Stimulated activated CD4-positive, alpha-beta T cell treated with anti-CD3 and anti-CD28 coated beads, Interleukin-15, amount 100 ng/mL, for 1 hour (primary cell): ENCODE results near the gene COQ2.
"Not testable (repeated sequence)": the region's sequence is repeated elsewhere in the genome, so short reads cannot be mapped to it uniquely, and the experiment has no call there.

Experiments
- DNase-seq, 2 donors: peaks; one replicate each; pipeline ENCODE4 v3.0.0-alpha.2; 2020; ENCODE audit warnings: low read depth in 1 of 2, low spot score in 1 of 2

COQ2 gene

DNA sequence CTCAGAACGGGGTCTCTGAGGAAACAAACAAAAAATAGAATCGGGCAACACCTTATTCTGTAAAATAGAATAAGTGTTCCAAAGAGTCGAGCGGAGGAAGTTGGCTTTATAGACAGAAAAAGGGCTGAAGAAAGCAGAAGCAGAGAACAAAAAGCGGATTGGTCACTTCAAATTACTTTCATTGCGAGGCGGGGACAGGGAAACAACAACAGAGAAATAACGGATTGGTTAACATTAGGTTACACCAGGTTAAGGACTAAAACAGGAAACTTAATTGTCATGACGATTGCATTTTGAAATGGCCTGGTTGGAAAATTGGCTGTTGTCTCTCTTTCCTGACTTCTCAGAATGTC lies 433 bp upstream of the COQ2 start:
- DNase-seq, result no peak

DNA sequence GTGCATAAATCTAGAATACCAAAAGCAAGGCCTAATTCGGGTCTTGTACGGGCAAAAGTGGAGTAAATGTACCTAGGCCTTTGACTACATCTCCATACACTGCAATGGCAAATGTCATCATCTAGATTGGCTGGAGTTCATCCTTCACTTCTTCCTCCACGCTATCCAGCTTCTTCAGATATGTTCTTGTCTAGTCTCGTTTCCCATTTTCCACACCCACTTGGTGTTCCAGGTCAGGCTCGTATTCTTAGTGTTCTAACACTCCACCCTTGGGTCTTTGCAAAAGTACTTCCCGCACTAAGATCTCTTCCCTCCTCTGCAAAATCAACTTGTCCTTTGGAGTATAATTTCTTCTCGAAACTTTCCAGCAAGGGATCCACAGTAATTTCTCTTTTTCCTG lies 1.4 kb downstream of the COQ2 start:
- DNase-seq, result no peak

DNA sequence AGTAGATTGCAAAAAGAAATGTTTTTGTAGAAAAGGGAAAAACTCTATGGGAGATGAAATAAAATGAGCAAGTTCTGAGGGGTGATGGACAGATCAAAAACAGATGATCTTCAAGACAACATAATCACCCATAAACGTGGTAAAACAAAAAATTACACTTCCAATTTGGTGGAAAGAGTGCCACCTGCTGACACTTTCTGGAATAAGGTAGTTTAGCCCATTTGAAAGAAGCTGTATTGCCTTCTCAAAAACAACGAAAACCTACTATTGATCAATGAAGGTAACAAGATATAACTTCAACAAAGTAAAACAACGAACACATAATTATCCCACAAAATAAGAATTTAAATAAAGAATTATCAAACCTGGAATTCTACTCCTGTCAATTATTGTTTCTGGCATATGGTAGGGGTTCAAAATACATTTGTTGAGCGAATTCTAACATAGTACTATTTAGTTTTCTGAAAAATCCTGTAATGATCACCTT lies 2.5 kb downstream of the COQ2 start:
- no peak for DNase-seq

DNA sequence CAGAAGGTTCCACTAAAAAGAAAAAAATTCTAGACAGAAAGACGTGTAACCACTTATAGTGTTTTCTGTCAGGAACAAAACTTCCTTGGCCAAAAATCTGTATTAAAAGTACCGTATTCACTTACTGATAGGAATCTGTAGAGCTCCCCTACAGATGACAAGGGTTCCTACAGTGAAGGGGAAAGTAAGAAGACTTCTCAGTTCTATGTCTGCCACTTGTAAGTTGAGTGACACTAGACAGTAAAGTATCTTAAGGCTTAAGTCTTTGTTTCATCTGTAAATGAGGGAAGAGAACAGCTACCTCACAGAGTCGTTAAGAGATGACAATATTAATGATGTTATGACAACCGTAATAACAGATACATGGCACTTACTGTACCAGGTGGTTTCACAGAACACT lies 3.3 kb downstream of the COQ2 start:
- no peak for DNase-seq

DNA sequence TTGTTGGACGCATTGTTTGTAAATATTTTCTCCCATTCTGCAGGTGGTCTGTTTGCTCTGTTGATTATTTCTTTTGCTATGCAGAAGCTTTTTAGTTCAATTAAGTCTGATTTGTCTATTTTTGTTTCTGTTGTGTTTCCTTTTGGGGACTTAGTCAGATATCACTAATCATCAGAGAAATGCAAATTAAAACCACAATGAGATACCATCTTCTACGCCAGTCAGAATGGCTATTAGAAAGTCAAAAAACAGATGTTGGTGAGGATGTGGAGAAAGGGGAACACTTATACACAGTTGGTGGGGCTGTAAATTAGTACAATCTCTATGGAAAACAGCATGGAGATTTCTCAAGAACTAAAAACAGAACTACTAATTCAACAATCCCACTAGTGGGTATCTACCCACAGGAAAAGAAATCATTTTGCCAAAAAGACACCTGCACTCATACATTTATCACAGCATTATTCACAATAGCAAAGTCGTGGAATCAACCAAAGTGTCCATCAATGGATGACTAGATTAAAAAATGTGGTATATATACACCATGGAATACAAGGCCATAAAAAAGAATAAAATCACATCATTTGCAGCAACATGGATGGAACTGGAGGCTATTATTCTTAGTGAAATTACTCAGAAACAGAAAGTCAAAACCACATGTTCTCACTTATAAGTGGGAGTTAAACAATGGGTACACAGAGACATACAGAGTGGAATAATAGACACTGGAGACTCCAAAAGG lies 8.1 kb downstream of the COQ2 start:
- DNase-seq, result no peak

DNA sequence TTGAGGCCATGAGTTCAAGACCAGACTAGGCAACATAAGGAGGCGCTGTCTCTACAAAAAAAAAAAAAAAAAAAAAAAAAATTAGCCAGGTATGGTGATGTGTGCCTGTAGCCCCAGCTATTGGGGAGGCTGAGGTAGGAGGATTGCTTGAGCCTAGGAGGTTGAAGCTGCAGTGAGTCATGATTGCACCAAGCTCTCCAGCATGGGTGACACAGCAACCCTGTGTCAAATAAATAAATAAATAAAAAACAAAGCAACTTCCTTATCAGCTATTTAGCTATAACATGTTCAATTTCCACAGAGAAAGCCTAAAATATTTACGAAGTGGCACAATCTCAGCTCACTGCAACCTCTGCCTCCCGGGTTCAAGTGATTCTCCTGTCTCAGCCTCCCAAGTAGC lies 10.7 kb downstream of the COQ2 start:
- DNase-seq, result not testable (repeated sequence)

DNA sequence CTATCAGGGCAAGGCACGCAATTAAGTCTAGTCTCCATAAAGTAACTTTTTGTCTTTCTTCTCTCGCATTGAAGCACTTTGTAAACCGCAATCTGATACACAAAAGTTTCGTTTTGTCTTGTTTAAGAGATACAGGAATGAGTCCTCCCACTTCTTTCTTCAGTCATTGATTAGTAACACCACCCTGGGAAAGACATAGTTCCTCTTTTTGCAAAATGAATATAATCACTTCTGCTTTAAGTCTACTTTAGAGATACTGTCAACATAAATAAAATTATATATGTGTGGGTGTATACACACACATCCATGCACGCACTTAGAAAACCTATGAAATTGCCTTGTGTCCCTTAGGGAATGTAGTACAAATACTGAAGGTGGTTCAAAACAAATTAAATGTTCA lies 11.7 kb downstream of the COQ2 start:
- no peak for DNase-seq

DNA sequence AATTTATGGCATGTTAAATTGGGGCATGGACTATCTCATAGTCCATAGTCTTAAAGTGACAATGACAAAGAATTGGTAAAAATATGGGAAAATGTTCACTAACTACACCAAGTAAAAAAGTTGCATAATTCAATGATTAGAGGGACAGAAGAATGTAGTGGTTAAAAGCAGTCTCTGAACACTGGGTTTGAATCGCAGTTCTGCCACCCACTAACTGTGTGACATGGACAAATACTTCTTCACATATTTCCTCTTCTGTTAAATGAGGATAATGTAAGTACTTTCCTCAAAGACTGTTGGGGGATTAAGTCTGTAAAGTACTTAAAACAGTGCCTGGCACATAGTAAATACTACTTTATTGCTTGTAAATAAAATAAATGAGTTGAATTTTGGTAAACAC lies 15.3 kb downstream of the COQ2 start:
- no peak for DNase-seq

DNA sequence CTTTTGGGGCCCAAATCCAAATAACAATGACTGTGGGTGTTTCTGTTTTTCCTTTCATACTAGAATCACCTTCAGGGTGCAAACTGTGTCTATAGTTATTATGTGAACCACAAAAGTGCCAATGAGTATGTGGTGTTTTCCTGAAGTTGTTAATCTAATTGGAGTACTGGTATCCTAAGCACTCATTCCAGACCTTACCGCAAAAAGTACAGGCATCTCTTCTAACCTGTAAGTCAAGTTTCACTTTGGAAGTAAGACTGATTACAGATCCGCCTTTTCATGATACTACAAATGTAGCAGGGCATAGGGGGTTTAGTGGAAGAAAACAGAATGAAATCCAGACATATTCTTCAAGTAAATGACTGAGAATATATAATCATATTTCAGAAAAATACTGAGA lies 16.1 kb downstream of the COQ2 start:
- no peak for DNase-seq

DNA sequence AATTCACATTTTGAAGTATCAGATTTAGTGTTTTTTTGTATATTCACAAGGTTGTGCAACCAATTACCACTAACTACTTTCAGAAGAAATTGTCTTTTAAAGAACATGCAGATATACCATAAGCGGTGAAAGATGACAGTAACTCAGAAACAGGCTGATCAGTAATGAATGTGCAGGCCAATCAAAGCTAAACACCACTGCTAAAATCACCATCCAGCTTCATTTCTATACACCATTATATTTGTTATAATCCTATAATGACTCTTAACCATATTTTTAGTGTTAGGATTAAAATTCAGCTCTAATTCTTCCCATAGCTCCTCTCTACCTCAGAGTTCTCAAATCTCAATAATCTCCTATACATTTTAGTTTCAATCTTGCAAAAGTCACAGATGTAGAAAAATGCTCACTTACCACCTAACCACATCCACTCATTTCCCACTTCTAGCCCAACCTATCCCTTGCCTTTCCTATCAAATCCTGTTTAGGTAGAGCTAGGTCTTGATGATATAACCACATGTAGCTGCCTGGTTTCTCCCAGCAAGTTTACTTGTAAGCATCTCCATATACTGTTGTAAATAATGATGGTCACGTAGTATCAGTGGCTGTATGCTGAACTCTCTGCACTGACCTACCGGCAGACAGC lies 16.6 kb downstream of the COQ2 start:
- DNase-seq, result no peak

DNA sequence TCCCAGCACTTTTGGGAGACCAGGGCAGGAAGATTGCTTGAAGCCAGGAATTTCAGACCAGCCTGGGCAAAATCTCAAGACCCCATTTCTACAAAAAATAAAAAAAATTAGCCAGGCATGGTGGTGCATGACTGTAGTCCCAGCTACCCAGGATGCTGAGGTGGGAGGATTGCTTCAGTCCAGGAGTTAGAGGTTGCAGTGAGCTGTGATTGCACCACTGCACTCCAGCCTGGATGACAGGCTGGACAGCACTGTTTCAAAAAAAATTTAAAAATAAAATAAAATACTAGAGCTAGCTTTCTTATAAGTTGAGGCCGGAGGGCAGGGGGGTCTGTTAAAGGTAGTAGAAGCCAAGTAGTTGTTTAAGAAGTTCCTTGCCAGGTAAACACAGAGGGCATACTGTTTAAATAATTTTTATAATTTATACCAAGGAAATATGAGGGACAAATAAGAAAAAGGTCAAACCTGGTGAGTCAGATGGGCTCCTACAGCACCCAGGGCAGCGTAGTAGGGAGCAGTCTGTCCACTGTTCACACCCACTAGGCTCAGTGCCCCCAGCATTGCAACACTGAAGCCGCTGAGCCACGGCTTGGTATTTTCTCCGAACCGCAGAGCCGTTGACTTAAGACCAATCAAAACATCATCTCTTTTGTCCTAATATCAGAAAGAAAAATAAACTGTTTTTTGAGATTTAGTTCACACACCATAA lies 17.3 kb downstream of the COQ2 start:
- no peak for DNase-seq

DNA sequence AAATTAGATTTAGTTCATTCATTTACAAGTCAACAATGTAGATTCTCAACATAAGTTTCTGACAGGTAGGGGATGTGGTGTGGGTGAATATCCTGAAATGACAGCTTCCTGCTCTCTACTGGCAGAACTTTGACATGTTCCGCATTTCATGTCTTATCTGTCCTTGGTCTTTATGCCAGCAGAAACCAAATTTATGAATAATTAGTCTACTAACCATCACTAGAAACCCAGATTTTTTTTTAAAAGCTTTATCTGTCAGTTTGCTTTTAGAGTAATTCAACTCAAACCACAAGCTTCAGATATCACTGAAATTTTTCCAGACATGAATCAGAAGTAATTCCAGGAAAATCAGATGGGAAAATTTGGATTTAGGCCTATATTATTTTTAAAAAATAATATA lies 17.9 kb downstream of the COQ2 start:
- no peak for DNase-seq

DNA sequence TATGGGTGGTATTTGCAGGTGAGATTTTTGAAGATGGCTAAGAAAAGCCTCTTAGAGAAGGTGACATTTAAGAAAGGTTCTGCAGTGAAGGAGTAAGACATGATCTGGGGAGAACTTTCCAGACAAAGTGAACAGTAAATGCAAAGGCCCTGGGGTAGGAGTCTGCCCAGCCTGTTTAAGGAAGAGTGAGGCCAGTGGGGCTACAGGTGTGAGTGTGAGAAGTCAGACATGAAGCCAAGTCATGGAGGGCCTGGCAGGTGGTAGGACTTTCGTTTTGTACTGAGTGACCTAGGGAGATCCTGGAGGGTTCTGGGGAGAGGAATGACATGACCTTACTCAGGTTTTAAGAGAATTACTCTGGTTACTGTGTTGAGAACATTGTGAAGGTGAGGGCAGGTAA lies 21.5 kb downstream of the COQ2 start:
- DNase-seq, result no peak

DNA sequence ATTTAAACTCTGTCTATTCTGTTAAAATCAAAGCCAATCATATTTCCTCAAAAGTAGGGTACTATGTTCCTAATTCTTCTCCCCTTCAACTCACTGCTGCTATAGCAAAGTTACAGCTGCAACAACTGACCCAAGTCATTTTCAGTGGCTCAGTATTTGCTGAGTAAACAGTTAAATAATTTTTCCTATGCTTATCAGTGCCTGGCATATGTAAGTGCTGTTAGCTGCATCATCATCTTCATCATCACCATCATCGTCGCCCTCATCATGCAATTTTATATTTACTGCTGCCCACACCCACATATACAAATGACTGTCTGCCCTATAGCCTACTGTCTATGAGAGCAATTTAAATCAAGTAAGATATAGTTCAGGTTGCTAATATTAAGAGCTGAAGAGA lies 21.9 kb downstream of the COQ2 start:
- DNase-seq, result no peak

DNA sequence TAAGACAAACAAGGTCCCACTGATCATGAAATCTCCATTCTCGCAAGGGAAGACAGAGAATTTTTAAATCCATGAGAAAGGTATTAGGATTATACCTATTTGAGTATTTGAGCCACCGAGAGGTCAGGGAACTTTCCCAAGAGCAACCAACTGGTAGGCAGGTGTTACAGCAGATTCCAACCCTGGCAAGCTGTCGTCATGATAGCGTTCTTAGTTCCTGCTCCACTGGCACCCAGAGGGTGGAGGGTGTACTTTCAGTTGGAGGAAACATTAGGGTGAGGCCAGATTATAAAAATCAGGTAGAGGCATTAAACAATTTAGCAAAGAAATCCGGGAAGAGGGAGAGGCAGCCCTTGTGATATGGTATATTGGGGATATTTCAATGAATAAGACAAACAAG lies 23.3 kb downstream of the COQ2 start:
- no peak for DNase-seq

DNA sequence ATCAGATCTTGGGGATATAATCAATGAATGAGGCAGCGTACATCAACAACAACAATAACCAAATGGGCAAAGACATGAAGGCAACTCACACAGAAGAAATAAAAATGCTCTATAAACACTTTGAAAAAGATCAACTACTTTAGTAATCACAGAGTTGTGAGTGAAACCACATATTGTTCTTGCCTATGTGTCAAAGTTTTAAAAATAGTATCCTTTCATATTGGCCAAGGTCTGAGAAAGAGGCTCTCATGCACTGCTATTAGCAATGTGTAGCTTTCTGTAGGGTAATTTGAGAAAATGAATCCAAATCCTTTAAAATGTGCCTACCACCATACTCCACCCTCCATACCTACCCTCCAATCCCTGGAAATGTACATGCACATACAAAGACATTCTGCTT lies 25.0 kb downstream of the COQ2 start:
- DNase-seq, result no peak

DNA sequence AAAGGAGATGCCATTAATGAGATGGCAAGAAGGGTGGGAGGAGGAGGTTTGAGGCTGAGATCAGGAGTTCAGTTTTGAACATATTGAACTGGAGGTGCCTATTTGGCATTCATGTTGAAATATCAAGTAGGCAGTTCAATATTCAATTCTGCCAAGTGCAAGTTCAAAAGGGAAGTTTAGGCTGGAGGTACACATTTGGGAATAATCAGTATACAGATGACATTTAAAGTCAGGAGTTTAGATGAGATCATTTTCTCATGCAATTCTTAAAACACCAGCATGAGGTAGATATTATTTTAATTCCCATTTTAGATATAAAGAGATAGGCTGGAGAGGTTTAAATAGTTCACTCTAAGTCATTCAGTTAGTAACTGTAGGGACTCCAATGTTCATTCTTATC lies 26.1 kb downstream of the COQ2 start:
- no peak for DNase-seq

DNA sequence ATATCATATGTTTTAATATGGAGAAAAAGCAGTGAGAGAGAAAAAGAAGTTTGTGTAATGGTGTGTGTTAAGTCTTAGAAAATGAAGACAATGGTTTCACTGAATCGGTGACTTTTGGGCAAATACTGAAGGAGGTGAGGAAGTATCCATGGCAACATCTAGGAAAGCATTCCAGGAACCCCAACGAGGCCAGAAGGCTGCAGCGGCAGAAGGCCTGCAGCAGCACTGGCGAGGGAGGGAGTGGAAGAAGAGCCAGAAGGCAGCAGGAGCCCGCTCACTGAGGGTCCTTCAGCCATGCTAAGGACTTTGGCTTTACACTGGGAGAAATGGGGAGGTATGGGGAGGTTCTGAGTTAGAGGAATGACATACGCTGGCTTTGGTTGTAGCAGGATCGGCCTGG lies 26.8 kb downstream of the COQ2 start:
- DNase-seq, result no peak

DNA sequence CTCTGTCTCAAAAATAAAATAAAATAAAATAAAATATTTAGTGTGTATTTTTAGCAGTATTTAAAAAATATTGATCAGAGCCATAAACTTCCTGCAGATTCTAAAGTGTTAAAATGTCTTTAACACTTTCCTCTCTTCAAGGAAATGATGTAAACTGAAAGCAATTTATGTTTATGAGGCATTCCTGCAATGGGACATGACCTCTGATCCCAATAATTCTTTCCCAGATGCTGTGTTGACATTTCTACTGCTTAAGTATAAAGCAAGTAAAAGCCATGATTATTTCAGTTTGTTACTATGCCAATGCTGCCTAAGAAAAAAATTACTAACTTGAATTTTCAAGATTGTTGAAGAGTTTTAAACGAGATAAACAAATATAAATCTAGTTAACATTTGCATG lies 29.0 kb downstream of the COQ2 start:
- no peak for DNase-seq

DNA sequence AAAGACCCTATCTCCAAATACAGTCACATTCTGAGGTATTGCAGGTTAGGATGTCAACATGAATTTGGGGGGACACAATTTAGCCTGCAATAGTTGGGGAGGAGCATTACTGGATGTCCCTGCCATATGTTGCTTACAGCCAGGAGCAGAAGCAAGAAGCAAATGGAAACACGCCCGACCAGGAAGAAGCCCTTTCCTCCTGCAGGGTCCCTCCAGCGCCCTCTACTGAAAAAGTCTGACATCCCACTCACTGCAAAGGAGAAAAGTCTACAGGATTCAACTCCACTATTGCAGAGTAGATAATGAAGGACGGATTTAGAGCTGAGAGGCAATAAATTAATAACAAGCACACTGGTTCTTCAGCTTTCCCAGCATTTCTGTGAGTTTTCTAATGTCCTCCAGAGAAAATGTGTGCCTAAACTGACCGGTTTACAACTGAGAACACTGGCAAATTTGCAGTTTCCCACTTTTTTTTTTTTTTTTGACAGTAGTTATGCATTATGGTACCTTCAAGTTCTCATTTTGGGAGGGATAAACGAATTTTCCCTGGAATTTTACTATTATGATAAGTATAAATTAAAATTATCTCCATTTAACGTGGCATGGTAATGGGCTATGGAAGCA lies 31.7 kb downstream of the COQ2 start:
- peak; percentile 27 to 33 for DNase-seq

DNA sequence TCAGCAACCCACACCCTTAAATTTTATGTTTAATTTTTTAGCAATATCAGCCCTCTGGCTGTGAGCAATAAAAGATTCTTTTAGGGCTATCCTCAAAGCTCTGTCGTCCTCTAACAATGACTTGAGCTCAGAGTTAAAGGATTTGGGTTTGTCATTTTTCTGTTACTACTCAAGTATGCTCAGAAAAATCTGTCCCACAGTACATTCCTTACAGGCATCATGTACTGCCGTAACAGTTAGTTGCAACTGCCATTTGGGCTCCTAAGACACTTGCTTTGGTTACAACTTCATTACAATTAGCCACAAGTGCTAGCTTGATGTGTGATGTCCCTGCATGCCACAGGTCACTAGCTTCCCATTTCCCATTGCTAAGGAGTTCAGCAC lies 33.2 kb downstream of the COQ2 start:
- no peak for DNase-seq
